BJ (cell line): Measurements from ENCODE around the gene CAMK2D. TPM values are rescaled to one million over a fixed set of nuclear protein-coding genes. Genes with fewer than 3 reads are reported as not detected.

ENCODE experiments used
- CTCF ChIA-PET: fragments of 350-600 bp; formaldehyde crosslinking; extraction: SDS; loops from one replicate; lab custom pipeline; 2021; ENCODE audit warnings: antibody characterized with exemption, inconsistent platforms; lab: Yijun Ruan, JAX
- POLR2A ChIA-PET: fragments of 300-600 bp; sonication (Branson Sonifier 250); formaldehyde crosslinking; extraction: SDS; loops from one replicate; lab custom pipeline; 2021; ENCODE audit warnings: antibody characterized with exemption; lab: Charles Lee
- DNase-seq: peaks from one replicate; pipeline ENCODE4 v3.0.0-alpha.2; 2011; ENCODE audit warnings: low read depth
- H3K27me3 ChIP-seq: 2 replicates; pipeline ENCODE4 v1.6.0; 2011; ENCODE audit warnings: low read length; ENCODE audit not compliant: control insufficient read depth, insufficient read depth
- H3K36me3 ChIP-seq: 2 replicates; pipeline ENCODE4 v1.5.1; 2011; ENCODE audit warnings: low read length; ENCODE audit not compliant: control insufficient read depth, insufficient read depth
- H3K4me3 ChIP-seq: 2 replicates; pipeline ENCODE4 v1.5.1; 2011; ENCODE audit warnings: low read depth, mild to moderate bottlenecking, control low read depth, low read length
- polyA plus RNA-seq: library from polyadenylated mRNA; depleted of rRNA; stranded (reverse); fragments of >200 nt; gene quantifications from 2 replicates; pipeline ENCODE4 v1.2.3, GENCODE V29; 2011
- TF ChIP-seq, protein P1 (sequence below): IDR thresholded peaks from 2 replicates; pipeline ENCODE4 v1.5.1; 2011; ENCODE audit warnings: low read depth, mild to moderate bottlenecking, control low read depth, inconsistent platforms, low read length, moderate library complexity; ENCODE audit not compliant: insufficient read depth

CAMK2D gene
- polyA plus RNA-seq, 1 experiment, result 41.8 TPM

DNA sequence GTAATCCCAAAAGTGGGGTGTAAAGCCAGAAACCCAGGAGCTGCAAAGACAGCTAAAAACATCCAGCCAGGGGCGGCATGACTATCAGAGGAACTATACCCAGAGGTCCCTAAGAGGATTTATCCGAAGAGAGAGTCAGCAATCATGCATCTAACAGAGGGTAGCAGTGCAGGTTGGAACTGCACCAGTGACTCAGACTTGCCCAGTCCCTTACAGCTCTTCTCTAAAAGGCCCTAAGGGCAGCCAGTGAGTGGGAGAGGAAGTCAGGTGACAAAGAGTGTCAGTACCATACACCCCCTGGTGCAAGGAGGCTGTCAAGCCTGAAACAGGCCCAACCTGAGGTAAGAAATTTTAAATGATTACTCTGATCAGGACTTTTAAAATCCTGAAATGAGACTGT, 88.1 kb downstream of the CAMK2D start:
- no peak for DNase-seq
- CTCF ChIA-PET, result no interaction called here

DNA sequence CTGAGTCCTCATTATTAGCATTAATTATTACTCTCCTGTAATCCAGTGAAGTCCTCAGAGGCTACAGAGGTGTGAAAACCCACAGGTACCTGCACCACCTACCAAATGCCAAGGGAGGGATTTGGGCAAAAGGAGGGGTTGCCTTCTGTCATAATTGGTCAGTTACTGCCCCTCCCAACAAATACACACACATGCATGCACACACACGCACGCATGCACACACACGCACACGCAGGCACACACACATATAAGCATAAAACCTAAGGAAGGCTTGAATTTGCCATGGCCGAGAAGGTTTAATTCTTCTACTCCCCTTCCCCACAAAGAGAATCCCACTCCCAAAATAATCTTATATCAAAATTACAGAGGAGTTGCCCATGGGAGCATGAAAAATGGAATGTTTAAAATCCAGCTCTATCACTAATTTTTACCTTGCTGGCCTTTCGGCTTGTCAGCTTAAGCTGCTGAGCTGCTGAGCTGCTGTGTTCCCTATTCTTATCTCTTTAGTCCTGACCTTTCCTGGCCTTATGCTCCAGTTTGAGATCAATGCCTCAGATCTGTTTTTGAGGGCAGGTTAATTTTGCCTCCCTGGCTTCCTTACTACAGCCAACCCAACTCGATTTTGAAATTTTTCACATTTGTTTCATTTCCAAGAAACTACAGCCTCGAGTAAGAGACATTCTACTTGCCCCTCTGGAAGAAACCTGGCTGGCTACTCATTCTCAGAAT, 95.0 kb downstream of the CAMK2D start:
- Histone ChIP-seq H3K4me3 (no peak overlapping the region), H3K36me3 (no peaks in the 10 kb centered on the region; the same call in 1 of the 2 replicates), H3K27me3 (no peaks in the 10 kb centered on the region)
- DNase-seq, result no peak
- ChIA-PET POLR2A (no interaction called here), CTCF (no interaction called here)
- TF ChIP-seq, protein P1, sequence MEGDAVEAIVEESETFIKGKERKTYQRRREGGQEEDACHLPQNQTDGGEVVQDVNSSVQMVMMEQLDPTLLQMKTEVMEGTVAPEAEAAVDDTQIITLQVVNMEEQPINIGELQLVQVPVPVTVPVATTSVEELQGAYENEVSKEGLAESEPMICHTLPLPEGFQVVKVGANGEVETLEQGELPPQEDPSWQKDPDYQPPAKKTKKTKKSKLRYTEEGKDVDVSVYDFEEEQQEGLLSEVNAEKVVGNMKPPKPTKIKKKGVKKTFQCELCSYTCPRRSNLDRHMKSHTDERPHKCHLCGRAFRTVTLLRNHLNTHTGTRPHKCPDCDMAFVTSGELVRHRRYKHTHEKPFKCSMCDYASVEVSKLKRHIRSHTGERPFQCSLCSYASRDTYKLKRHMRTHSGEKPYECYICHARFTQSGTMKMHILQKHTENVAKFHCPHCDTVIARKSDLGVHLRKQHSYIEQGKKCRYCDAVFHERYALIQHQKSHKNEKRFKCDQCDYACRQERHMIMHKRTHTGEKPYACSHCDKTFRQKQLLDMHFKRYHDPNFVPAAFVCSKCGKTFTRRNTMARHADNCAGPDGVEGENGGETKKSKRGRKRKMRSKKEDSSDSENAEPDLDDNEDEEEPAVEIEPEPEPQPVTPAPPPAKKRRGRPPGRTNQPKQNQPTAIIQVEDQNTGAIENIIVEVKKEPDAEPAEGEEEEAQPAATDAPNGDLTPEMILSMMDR, result no peak

More for the DNA sequence above, 88.1 kb downstream of the CAMK2D start:
- no peaks in the 10 kb centered on the region for H3K27me3 ChIP-seq
- no peaks in the 10 kb centered on the region for H3K36me3 ChIP-seq
- TF ChIP-seq, protein P1, result no peak
- no peak overlapping the region for H3K4me3 ChIP-seq
- POLR2A ChIA-PET, result no interaction called here

DNA sequence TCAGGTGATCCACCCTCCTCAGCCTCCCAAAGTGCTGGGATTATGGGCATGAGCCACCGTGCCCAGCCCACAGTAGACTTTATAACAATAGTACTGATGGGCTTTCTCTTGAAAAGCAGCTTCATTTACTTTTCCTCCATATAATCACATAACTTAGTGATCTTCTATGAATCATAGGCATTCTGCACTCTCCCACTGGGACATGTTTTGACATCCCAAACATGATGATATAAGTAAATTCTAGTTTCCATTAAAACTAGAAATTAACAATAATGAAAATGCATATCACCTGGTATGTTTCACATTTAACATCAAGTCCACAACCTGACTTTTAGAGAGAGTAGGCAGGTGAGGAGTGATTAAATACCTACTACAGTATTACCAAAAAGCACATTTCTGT, 96.5 kb downstream of the CAMK2D start:
- ChIA-PET POLR2A (no interaction called here), CTCF (no interaction called here)
- H3K27me3 ChIP-seq, result no peaks in the 10 kb centered on the region
- no peaks in the 10 kb centered on the region; the same call in 1 of the 2 replicates for H3K36me3 ChIP-seq
- H3K4me3 ChIP-seq, result no peak overlapping the region
- TF ChIP-seq, protein P1, result no peak
- DNase-seq, result no peak

DNA sequence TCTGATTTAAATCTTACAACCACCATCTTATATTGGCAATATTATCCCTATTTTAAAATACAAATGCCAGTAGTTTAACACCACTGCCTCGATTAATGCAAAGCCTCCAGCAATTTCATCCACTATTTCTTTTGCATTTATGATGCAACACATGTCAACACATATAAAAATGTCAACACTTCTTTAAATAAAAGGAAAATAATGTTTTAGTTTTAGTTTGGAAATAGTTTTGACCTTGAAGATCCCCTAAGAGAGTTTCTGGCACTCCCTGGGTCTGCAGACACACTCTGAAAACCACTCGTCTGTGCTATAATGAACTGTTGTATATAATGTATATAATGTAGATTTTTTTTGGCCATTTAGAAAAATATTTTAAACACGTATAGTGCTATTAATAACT, 99.0 kb downstream of the CAMK2D start:
- Histone ChIP-seq H3K27me3 (no peaks in the 10 kb centered on the region), H3K4me3 (no peak overlapping the region), H3K36me3 (no peaks in the 10 kb centered on the region; the same call in 1 of the 2 replicates)
- TF ChIP-seq, protein P1, result no peak
- DNase-seq, result no peak
- ChIA-PET POLR2A (no interaction called here), CTCF (no interaction called here)

DNA sequence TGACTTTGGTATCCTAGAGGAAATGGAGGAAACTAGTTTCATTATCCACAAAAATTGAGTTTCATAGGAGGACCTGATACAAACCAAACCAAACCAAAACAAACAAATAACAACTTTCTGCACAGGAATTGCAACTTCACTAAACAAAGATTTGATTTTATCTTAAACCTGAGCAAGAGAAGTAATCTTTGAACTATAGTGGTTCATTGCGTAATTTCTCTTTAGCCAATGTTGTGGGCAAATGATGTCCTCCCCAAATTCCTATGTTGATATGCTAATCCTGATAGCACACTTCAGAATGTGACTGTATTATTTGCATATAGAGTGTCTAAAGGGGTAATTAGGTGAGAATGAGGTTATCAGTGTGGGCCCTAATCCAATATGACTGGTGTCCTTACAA, 102.4 kb downstream of the CAMK2D start:
- no peaks in the 10 kb centered on the region; the same call in 1 of the 2 replicates for H3K36me3 ChIP-seq
- H3K27me3 ChIP-seq, result no peaks in the 10 kb centered on the region
- POLR2A ChIA-PET, result no interaction called here
- no peak overlapping the region for H3K4me3 ChIP-seq
- TF ChIP-seq, protein P1, result no peak
- no peak for DNase-seq
- CTCF ChIA-PET, result no interaction called here
